DMS53 treated with DMSO at 0.1 percent for 48 hours (cell line): ENCODE data around the gene THAP7.
A peak's percentile ranks its signal among the peaks of the same experiment; 100 is the strongest.

ENCODE experiments used
- DNase-seq: peaks from one replicate; lab custom pipeline; 2025; ENCODE audit not compliant: unreplicated experiment; lab: John Stamatoyannopoulos, UW

The THAP7 gene

DNA sequence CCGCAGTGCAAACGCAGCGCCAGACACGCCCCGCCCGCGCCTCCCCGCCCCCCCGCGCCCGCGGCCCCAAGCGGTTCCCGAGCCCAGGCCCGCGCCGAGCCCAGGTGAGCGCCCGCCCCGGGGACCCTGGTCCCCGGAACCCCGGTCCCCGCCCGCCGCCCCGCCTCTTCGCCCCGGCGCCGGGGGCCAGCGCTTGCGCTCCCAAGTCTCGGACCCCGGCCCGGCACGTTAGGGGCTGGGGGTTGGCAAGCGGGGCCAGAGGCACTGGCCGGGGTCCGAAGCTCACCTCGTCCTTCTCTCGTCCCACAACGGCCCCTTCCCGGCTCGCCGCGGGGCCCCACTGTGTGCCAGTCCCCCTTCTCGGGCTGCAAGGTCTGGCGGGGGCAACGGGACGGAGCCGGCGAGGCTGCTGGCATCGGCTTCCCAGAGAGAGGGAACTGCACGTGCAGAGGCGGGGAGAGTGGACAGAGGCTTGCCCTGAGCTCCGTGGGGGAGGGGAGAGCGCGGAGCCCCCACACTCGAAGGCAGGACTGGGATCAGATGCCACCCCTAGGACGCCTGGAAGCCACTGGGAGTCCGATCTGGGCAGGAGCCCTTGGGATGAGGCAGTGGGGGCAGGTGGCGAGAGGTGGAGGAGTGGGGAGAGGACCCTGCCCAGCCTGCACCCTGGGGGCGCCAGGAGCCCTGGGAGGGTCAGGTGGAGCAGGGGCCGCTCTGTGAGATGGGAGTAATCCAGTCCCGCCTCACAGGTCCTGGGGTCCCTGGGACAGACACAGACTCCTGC, 36.6 kb downstream of the THAP7 start:
- no peak for DNase-seq

DNA sequence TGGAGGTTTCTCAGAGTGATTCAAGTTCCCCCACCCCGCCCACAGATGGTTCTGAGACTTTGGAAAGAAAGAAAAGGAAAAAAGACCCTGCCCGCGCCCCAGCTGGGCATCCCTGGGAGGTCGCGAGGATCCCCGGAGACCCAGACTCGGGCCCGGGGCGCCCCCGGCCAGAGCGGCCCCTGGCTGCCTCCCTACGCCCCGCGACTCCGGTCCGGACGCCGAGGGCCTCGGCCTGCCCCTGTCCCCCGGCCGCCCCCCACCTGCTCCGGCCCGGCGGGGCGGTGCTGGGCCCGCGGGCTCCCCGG, 37.2 kb downstream of the THAP7 start:
- DNase-seq = no peak

DNA sequence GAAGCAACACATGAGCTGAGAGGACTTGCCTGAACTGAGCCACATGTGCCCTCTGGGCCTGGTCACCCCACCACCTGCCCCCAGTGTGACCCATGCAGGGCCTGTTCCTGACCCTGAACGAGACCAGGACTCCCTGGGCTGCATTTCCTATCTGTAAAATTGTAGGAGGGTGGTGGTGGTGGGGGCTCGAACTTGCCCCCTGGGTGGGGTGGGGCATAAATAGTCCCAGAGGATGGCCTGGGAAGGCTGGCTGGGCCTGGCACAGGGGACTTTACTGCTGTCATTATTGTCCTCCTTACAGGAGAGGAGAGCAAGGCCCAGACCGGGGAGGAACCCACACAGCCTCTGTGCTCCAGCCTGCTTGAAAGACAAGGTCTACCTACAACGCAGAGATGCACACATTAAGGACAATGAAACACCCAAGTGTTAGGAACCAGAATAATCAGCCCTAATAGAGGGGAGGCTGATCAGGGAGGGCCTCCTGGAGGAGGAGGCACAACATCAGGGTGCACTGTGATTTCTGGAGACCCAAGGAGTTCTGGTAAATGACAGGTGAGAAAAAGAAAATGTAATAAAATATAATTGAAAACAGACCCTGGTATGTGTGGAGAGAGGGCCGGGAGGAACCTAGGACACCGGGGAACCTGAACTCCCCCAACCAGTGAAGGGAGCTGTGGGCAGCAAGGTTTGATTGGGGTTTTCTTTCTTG, 37.7 kb downstream of the THAP7 start:
- no peak for DNase-seq

DNA sequence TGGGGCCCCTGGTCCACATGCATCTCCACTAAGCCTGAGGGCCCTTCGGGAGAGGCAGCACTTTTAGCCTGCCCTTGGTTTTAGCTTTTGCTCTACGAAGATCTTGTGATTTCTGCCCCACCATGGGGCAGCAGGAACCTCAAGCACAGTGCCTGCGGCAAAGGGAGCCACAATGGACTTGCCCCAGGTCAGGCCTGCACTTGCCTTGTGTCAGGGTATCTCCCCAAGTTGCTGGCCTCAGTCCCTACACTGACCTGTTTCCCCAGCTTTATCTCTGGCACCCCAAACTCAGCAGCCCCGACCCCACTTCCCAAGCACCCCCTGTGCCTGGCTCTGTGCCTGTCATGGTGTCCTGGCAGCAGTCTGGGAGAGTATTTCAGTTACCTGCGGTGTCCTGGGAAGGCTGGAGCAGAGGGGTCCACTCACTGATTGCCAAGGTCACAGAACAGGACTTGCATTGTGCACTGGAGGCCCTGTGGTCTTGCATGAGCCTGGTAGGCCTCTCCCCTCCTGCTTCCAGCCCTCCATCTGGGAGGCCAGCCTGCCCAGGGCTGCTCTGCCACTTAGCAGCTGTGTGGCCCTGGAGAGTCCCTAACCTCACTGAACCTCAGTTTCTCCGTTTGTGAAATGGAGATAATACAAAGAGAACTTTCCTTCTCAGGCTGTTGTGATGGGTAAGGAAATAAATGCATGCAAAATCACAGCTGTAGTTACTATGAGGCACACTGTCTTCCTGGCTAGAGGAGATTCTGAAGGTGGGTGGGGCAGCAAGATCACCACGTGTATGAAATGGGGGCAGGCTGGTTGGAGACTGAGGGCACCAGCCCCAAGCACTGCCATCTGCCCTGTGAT, 38.5 kb downstream of the THAP7 start:
- no peak for DNase-seq

DNA sequence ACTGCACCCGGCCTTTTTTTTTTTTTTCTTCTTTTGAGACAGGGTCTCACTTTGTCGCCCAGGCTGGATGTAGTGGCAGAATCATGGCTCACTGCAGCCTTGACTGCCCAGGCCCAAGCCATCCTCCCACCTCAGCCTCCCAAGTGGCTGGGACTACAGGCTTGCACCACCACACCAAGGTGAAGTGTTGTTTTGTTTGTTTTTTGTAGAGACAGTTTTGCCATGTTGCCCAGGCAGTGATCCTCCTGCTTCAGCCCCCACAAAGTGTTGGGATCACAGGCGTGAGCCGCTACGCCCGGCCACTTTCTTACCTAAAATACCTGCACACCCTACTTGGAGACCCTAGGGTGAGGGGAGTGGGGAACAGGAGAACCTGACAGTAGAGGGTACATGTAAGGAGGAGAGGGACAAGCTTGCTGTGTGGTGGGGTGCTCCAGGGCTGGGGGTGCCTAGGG, 39.4 kb downstream of the THAP7 start:
- DNase-seq = no peak

DNA sequence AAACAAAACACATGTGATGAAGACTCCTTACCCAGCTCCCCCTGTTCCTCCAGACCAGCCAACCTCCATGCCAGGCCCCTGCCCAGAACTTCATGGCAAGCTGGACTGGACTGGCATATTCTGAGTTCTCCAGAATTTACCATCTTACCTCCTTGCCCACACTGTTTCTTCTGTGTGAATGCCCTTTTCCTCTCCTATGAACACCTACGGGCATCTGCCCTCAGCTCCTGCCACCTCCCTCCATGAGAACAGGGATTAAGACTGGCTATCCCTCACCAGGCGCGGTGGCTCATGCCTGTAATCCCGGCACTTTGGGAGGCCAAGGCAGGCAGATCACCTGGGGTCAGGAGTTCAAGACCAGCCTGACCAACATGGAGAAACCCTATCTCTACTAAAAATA, 41.3 kb downstream of the THAP7 start:
- no peak for DNase-seq

DNA sequence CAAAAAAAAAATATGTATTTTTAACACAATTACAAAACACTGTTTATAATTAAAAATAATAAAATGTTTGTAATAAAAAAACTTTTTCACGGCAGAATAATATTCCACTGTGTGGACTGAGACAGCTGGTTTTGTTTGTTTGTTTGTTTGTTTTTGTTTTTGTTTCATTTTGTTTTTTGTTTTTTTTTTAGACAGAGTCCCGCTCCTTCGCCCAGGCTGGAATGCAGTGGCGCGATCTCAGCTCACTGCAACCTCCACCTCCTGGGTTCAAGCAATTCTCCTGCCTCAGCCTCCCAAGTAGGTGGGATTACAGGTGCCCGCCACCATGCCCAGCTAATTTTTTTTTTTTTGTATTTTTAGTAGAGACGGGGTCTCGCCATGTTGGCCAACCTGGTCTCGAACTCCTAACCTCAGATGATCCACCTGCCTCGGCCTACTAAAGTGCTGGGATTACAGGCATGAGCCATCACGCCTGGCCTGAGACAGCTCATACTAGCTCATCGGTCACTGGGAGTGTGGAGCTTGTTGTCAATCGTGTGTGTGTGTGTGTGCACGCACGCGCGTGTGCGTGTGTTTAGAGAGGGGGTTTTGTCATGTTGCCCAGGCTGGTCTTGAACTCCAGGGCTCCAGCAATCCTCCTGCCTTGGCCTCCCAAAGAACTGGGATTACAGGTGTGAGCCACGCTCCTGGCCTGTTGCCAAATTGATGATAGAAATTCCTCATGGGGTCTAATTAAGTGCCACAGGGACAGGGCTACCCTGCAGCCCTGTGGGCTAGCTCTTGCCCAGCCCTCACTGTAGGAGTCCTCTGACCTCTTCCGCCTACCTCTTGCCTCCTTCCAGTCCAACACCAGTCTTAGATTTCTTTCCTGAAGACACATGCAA, 42.1 kb downstream of the THAP7 start:
- no peak for DNase-seq

DNA sequence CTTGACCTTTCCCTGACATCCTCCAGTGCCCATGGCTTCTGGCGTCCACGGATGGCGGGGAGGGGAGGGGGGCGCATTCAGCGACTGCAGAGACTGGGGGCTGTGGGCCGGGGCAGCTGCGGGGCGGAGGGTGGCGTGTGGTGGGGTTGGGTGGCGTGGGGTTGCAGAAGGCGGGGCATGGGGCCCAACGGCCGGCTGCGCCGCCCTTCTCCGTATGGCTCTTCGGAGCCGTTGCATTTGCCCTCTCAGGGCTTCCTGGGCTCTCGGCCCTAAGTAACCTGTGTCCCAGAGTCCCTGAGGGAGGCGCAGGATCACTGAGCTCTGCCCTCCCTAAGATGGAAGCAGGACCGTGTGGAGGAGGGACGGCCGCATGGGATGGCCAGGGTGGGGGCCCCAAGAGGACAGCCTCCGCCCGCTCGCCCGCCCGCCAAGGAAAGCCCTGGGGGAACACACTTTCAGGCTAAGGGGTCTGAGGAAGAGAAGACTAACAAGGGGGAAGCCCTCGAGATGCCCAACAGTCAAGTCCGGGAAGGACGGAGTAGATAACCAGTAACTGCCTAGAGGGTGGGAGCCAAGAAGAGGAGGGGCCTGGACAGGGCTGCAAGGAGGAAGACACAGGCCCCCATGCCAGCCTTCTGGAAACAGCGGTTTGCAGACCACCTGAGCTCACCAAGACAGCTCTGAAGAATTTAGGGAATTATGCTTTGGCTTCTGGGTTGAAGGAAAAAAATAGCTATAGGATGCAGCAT, 44.1 kb downstream of the THAP7 start:
- DNase-seq = no peak

DNA sequence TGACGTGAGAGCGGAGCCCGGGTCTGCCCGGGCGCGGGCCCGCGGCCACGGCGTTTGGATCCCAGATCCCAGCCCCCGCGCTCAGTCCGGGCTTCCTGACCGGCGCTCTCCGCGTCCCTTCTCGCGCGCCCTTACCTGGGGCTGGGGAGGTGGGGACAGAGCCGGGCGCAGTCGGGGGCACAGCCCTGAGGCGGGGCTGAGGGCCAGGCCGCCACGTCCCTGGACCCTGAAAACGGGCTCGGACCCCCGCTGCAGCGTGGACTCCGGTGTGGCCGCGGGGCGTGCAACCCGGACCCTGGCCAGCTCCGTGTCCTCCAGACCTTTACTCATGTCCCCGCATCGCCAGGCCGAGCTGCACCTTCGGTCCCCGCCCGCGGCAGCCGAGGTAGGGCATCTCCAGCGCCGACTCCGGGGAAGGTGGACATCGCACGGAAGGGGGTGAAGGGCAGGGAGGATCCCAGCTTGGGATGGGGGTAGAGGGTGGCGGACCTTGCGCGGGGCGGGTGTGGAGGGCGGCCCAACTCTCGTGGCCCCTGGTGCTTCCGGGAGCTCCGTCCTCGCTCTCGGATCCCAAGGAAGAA, 44.7 kb downstream of the THAP7 start:
- no peak for DNase-seq

DNA sequence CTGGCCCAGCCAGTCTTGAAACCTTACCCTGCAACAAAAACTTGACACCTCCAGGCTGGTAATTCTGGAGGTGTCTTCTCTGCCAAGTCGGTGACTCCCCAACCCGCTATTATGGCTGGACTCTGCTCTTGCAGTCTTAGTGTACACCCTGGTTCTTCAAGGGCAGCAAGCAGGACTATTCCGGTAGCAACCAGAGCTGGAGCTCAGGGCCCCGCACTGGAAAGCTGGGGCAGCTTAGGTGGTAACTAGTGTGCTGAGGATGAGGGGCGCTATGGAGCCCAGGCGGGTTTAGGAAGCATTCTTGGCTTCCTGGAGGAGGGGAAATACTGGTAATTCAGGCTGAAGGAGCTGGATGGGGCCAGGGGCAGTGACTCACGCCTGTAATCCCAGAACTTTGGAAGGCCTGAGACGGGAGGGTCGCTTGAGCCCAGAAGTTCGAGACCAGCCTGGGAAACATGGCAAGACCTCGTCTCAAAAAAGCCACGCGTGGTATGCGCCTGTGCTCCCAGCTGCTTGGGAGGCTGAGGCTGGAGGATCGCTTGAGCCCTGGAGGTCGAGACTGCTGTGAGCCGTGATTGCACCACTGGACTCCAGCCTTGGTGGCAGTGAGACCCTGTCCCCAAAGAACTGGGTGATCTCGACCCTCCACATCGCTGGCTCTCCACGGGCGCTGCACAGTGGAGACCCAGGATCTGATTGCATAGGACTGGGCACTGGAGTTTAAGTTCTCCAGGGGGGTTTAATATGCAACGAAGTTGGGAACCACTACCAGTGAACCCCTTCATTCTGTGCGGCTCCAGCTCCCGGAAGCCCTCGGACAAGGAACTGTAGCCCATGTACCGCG, 45.4 kb downstream of the THAP7 start:
- no peak for DNase-seq

DNA sequence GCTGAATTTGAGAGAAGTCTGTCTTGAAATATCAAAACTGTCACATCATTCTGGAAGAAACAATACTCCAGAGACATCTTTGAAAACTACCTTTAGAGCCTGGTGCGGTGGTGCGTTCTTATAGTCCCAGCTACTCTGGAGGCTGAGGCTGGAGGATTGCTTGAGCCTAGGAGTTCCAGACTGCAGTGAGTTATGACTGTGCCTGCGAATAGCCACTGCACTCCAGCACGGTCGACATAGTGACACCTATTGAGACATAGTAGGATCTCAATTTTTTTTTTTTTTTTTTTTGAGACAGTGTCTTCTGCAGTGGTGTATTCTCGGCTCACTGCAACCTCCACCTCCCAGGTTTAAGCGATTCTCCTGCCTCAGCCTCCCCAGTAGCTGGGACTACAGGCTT, 46.4 kb downstream of the THAP7 start:
- DNase-seq = no peak

DNA sequence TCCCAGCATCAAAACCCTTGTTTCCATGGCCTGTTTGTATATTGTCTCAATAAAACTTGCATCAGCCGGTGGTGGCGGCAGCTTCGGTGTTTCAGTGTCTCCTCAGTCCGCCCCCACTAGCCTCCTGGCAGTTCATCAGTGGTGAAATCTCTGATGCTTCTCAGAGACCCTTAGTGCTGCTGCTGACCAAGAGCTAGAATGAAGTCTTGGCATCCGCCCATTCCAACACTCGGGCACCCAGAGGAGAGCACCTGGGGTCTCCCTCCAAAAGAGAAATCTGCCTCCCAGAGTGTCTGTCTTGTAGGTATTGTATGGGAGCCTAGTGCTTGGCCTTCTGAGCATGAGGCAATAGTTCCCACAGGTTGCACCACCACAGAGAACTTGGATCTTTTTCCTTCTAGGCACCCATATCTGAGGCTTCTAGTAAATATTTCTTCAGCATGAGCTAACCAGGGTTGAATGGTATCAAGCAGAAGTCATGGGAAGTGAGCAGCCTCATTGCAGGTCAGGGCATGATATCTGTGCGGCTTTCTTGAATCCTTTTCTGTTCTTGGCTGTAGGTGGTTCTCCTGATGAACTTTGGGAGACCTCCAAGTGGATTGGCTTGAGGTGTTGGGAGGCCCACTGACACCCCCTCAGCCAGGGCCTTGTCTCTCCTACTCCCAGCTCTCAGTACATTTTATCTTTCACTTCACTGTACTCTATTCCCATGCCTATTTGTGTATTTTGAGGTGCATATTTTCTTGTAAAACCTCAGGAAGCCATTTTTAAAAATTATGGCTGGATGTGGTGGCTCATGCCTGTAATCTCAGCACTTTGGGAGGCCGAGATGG, 48.0 kb downstream of the THAP7 start:
- no peak for DNase-seq

DNA sequence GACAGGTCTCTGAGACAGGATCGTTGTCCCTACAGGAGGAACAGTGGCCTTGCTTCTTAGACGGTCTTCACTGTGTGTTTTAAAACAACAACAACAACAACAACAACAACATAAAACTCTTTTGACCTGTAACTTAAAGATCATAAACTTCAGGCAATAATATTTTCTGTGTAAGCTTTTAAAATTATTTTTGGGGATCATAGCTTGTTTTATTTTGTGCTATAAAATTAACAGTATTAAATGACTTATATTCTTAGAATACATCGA, 48.6 kb downstream of the THAP7 start:
- DNase-seq = no peak

DNA sequence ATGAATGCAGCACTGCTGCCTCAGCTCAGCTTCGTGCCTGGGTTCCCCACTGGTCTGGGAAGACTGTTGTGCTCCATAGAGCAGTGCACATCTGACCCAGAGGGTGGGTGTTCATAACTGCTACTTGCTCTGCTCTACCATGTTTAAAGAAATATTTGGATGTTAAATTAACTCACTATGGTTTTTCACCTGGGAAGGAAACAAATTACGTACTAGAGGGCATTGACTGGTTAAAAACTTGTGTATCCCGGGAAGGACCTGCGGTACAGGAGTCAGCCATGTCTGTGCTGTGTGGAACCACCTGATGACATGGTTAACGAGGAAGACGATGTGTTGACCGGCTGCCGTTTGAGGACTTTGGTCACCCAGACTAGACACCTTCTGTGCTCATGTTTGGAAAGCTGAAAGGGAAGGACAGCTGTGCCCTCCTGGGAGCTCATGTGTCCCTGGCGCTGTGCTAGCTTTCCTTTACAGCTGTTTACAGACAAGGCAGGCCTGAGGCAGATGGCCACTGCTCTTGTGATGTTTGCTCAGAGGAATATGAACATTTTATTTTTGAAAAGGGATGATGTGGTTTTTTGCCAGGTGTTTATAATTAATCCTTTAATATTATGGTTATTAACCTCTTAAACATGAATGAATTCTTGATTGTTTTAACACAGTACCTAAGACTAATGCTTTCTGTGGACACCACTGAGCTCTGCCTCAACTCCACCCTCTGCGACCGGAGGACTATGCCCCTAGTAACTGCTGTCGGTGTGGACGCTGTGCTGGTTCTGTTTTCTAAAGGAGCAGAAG, 49.2 kb downstream of the THAP7 start:
- peak; percentile 72 for DNase-seq

DNA sequence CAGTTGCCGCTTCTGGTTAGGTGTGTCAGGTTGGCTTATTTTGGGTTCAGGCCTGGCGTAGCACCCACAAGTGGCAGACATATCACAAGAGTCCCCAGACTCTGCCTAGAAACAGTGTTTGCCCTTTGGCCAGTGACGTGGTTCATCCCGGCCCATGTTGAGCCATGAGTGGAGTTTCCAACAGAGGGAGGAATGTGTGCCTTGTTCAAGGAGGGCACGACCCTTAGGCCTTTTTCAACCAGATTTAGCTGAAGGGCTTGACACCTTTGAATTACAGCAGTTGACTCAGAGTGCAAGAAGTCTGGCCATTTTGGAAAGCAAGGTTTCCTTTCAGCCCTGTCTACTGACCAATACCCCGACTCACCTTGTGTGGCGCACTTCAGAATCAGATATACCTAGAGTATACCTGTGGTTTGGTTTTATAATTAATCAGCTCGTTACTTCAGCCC, 50.0 kb downstream of the THAP7 start:
- DNase-seq = no peak

DNA sequence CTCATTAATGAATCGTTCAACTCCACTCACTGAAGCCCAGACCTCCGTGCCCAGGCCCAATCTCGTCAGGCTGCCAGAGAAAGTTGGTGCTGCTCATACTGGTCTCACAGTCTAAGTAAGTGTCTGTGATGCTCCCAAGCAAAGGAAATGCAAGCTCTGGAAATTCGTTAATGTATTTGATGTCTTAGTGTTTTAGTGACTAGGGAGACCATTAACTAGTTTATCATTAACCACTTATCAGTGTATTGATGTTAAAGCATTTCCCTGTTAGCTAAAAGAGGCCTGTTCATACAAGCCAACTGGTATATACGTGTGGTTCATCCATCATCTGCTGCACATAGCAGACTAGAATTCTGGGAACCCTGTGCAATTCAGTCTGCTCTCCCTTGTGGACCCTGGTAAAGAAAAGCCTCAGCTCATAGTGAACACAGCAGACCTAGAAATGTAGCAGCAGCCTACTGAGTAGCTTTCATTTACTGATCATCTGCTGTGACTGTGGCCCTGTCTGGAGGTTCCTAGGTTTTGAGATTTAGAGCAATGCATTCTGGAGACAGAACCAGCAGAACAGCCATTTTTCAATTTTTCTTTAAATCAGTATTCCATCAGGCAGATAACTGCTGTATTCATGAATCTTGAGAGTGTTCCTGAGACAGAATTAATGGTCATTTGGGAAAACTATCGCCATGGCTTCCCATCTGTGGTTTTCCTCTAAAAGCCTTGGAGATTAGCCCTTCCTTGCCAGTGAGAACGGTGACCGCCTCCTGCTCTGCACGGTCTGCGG, 50.6 kb downstream of the THAP7 start:
- no peak for DNase-seq
